Hematopoietic multipotent progenitor cell treated with erythropoietin and hydrocortisone succinate and interleukin-3 and kit ligand, for 6 days (in vitro differentiated cells): ENCODE measurements around the gene KDM3B.

ENCODE experiments used
- DNase-seq: peaks from one replicate; pipeline ENCODE4 v3.0.0-alpha.2; 2015

Gene KDM3B

DNA sequence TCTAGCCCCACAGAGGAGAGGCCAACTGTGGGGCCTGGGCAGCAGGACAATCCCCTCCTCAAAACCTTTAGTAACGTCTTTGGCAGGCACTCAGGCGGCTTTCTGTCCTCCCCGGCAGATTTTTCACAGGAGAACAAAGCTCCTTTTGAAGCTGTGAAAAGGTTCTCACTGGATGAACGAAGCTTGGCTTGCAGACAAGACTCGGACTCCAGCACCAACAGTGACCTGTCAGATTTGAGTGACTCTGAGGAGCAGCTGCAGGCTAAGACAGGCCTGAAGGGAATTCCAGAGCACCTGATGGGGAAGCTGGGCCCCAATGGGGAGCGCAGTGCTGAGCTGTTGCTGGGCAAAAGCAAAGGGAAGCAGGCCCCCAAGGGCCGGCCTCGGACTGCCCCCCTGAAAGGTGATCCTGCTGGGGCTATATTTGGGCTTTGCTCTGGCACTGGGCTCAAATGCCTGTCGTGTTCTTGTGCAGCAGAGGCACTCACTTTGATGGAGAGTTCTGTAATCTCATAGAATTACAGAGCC is 39.4 kb downstream of the KDM3B start:
- DNase-seq: no peak

DNA sequence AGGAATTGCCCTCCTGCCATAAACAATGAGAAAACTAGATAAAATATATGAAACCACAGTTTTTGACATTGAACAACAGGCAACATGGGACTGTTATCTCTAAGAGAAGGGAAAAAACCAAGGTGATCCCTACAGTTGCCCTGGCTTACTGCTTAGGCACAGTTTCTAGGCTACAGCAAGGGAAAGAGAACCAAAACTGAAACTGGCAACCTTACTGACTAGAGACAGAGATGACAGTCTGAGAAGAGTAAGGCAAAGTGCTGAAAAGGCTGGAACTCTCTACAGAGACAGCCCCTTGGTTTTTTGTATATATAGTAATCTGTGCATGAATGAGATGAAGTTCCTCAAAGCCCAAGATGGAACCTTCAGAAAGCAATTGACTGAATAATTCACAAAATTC is 50.2 kb downstream of the KDM3B start:
- no peak for DNase-seq

DNA sequence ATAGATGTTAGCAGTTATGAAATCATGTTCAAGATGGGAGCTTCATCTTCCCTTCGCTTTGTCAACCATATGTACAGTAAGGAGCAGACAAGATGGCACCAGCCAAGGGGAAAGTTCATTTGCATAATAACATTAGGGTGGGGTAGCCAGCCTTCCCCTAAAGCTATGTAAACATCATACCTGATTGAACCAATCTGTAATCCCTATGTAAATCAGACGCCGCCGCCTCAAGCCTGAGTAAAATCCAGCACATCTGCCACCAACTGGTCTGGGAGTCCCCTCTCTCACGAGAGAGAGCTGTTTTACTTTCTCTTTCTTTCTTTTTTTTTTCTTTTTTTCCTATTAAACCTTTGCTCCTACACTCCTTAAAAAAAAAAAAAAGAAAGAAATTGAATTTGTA is 55.5 kb downstream of the KDM3B start:
- DNase-seq: no peak

DNA sequence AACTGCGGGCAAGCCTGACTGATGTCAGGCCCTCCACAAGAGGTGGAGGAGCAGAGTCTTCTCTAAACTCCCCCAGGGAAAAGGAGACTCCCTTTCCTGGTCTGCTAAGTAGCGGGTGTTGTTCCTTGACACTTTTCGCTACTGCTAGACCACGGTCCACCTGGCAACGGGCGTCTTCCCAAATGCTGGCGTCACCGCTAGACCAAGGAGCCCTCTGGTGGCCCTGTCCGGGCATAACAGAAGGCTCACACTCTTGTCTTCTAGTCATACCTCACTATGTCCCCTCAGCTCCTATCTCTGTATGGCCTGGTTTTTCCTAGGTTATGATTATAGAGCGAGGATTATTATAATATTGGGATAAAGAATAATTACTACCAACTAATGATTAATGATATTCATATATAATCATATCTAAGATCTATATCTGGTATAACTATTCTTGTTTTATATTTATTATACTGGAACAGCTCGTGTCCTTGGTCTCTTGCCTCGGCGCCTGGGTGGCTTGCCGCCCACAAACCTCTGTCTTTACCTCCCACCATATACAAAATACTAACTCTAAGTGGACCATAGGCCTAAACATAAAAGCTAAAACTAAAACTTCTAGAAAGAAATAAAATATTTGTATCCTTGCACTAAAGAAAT is 58.6 kb downstream of the KDM3B start:
- peak; percentile 52 for DNase-seq

DNA sequence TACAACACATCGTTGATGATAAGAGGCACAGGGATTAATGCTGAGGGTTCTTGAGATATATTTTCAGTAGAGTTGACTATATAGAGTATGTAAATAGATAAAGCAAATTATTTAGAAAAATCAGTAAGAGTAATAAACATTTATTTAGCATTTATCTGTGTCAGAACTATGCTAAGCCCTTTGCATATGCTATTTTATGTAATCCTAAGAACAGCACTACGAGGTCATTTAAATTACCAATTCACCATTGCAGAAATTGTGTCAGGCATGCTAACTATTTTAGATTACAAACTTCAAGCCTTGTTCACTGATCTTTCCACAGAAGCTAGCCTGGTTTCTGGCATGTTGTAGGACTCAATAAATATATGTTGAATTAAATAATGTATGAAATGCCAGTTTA is 66.0 kb downstream of the KDM3B start:
- DNase-seq: no peak

DNA sequence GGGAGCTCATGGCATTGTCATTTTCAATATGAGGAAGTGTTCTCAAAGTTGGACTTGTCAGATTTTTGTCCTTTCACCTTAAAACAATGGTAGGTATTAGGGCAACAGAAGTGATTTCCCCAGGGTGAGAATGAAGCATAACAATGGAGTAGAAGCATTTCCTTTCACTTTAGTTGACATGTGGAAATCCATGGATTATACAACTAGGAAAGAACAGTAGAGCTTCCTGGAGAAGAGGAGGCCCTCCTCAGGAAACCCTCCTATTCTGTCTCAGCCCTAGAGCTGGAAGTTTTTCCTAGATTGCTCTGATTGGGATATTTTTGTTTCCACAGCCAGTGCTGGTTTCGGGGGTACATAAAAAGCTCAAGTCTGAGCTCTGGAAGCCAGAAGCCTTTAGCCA is 72.6 kb downstream of the KDM3B start:
- no peak for DNase-seq

DNA sequence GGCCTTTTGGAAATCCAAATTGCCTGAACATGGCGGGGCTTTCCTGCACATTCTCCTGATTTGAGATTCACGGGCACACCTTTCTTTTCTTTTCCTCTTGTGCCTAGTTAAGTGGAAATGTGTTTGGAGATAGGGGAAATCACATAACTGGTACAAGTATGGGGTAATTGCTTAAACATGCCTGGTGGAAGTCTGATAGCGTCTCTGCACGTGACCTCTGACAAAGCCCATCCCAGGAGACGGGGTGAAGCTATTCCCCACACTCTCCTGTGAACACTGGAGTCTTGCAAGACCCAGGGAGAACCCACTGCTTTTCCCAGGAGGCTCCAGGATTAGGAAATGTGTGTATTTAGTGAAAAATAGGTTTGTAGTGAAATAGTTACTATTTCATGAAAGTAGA is 83.5 kb downstream of the KDM3B start:
- no peak for DNase-seq

DNA sequence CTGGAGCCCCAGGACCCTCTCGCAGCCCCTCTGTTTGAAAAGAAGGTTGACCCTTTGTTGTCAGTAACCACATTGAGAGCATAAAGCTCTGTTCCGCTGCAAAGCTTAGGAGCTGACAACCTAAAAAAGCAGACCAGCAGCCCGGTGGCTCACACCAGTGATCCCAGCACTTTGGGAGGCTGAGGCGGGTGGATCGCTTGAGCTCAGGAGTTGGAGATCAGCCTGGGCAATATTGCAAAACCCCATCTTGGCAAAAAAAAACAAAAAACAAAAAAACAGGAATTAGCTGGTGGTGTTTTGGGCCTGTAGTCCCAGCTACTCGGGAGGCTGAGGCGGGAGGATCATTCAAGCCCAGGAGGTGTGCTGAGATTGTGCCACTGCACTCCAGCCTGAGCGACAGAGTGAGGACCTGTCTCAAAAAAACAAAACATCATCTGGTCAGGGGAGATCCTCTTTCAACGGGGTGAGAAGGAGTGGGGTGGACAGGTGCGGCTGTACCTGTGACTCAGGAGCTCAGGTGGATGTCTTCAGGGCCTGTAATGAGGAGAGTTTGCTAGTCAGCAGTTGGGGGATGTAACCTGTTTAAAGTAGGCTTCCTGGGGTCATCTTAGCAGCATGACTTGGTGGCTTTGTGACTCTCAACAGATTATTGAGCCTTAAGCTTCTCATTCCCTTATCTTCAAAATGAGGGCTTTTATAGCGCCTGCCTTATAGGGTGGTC is 85.7 kb downstream of the KDM3B start:
- DNase-seq: no peak

DNA sequence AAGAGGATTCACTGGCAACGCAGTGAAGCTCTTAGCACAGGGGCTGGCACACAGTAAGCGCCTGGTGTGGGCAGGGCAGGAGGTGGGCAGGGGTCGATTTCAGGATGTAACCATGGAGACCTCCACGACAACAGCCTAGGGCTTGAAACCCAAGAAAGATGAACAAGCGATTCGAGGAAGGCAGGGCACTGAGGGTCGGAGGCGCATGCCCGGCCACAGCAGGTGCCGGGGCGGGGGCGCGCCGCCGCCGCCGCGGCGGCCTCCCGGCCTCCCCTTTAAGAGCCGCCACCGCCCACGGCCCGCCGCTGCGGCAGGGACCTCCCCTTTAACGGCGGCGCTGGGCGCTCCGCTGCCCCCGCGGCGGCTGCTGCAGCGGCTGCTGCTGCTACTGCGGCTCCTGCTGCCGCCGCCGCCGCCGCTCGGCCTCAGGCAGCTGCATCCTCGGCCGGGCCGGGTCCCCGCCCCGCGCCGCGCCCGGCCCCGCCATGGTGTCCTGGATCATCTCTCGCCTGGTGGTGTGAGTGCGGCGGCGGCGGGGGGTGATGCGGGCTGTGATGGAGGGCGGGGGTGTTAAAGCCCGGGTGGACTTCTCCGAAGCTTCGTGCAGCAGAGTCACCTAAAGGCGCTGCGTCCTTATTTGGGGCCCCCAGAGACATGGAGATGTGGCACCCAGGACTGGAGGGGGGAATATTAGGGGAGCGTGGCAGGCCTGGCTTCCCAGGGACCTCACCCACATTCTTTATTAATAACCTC is 86.4 kb downstream of the KDM3B start, which contains the start of gene REEP2:
Gene REEP2, plus strand, starts transcription at position 334 of the 753 bp plus-strand sequence. Its CDS starts 152 bp downstream, at position 486.
- peak; percentile 65 for DNase-seq

DNA sequence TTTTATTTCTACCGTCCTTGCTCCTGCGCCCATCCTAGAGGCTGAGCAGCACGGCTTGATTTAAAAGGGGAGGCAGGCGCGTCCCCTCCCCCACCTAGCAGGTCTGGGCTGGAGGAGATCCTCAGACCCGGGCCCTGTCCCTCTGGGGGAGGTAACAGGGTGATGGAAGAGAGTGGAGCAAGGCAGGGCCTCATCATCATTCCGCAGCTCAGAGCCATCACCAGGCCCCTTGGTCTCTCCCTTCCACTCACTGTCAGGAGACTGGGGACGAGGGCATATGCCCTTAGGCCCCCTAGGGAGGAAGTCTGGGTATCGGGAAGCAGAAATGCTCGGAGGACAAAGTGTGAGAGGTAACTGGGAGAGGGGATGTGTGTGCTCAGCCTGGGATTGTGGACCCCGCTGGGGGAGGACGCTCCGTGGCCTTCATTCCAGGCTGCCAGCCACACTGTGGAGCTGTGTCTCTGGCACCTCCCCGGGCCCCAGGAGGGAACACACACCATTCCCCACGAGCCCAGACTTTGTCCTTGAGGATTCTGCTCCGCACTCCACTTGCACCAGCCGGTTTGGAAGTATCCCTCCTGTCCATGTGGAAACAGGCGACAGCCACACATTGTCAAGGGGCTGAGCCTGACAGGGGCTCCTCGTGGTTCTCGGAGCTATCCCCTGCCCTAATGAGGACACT is 87.1 kb downstream of the KDM3B start:
- DNase-seq: no peak

DNA sequence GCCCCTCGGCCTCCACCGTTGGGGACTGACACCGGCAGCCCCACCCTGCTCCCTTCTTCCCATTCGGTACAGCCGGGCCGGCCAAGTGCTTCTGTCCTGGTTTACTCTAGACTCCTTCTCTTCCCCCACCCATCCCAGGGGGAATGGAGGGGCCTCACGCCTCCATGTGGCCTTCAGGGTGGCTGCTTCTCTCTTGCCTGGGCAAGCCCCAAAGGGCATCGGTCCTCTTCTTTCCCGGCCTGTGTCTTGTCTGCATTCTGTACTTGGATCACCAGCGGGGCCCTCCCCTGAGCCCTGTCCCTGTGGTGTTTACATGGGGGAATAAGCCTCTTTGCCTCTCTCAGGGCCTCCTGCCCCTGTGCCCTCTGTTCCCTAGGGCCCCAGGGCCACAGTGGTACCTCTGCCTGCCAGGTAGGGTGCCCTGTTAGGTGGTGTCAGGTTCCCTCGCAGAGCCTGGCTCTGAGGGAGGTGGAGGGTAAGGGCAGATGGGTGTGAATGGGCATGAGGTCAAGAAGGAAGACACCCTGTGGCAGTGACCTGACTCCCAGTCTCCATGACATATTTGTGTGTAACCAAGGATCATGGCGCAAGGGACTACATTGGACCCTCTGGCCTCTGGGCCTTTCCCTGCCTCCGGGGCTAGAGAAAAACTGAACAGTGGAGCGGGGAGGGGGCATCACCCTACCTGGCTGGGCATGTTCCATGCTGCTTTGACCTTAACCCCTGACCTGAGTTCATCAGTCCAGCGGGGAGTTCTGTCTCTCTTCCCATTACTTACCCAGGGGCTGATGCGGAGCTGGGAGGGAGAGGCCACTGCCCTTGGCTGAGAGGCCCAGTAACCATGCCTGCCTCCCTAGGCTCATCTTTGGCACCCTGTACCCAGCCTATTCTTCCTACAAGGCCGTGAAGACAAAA is 87.9 kb downstream of the KDM3B start:
- DNase-seq: no peak

DNA sequence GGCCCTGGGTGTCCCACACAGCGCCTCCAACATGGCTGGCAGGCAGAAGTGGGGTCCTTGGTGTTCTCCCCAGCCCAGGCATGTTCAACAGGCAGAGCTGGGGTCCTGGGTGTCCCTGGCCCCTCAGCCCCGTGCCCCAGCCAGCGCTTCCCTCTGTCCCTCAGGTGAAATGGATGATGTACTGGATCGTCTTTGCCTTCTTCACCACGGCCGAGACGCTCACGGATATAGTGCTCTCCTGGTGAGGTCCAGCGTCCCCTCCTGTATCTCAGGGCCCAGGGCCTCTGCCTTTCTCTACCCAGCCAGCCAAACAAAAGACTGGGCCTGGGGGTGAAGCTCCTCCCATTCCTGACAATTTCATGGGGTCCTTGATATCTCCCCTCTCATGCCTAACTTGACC is 88.7 kb downstream of the KDM3B start:
- no peak for DNase-seq

DNA sequence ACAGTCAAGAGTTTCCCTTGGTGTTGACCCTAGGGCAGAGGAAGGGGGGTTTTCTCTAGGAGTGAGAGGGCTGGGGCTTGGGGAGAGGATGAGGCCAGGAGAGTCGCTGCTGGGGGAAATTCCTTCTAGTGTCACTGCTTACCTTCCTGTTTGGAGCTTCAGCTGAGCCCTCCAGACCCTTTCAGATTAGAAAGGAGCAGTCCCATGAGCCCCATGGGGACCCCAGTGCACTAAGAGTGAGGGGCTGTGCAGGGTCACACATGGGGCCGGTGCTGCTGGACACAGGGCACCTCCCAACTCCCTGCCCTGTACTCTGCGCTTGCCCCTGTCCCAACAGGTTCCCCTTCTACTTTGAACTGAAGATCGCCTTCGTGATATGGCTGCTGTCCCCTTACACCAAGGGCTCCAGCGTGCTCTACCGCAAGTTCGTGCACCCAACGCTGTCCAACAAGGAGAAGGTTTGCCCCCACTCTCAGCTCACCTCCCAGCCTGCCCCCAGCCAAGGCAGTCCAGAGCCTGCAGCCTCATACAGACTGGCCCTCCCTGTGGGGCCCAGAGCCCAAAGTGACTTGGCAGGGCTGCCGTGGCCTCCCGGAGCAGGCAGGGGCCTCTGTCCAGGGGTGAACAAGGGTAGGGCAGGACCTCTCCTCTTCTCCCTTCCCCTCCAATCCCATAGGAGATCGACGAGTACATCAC is 91.7 kb downstream of the KDM3B start:
- no peak for DNase-seq

DNA sequence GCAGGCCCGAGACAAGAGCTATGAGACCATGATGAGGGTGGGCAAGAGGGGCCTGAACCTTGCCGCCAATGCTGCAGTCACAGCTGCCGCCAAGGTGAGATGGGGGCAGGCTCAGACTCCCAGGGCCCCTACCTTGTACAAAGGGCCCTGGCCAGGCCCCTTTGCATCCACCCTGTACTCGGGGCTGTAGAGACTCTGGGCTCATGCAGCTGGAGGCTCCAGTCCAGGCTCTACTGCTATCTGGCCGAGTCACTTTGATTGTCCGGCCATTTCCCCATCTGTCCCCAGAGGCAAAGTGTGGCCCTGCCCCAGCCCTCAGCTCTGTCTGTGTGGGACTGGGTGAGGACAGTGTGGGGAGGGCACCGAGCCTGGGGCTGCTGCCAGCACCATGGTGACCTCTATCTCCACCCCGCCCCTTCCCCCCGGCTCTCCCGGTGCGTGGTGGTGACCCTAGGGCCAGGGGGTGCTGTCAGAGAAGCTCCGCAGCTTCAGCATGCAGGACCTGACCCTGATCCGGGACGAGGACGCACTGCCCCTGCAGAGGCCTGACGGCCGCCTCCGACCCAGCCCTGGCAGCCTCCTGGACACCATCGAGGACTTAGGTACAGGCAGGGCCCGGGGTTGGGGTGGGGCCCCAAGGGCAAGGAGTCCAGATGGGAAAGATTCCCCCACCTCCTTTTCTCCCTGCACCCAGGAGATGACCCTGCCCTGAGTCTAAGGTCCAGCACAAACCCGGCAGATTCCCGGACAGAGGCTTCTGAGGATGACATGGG is 92.5 kb downstream of the KDM3B start:
- no peak for DNase-seq

DNA sequence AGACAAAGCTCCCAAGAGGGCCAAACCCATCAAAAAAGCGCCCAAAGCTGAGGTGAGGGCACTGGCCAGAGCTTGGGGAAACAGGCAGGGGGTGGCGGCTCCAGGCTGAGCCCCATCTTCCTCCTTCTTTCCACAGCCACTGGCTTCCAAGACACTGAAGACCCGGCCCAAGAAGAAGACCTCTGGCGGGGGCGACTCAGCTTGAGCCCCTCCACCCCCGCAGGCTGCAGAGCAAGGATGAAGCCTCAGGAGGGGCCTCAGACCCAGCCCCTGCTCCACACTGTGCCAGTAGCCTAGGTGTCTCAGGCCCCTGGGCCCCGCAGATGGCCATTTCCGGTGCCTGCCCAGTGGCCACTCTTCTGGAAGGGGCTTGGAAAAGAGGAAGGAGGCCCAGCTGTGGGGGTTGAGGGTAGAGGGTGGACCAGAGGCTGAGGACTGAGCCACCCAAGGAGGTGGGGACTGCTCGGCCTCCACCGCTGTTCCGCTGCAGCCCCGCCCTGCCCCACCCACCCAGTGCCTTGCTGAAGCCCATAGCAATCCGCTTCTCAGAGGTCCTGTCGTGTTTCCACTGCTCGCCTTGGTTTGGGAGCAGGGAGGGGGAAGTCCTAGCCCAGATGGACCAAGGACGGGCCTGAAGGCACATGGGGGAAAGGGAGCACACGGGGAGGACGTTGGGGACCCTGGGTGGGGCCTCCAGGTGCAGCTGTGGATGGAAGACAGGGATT is 93.2 kb downstream of the KDM3B start:
- DNase-seq: peak; percentile 44

DNA sequence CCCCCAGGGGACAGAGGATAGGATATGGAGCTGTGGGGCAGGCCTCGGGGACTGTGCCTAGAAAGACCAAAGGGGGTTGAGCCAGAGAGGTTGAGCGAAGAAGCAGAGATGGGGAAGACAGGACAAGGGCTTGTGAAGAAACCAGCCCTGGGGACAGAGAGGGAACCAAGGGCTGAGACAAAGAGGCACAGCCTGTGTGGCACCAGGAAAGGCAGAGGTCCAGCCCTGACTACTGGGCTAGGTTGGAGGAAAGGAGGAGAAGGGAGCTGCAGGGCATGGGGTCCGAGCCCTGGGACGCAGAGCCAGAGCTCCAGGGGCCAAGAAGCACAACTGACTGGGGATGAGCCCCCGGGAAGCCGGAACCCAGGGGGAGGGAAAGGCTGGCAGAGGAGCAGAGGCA is 95.6 kb downstream of the KDM3B start:
- DNase-seq: no peak

DNA sequence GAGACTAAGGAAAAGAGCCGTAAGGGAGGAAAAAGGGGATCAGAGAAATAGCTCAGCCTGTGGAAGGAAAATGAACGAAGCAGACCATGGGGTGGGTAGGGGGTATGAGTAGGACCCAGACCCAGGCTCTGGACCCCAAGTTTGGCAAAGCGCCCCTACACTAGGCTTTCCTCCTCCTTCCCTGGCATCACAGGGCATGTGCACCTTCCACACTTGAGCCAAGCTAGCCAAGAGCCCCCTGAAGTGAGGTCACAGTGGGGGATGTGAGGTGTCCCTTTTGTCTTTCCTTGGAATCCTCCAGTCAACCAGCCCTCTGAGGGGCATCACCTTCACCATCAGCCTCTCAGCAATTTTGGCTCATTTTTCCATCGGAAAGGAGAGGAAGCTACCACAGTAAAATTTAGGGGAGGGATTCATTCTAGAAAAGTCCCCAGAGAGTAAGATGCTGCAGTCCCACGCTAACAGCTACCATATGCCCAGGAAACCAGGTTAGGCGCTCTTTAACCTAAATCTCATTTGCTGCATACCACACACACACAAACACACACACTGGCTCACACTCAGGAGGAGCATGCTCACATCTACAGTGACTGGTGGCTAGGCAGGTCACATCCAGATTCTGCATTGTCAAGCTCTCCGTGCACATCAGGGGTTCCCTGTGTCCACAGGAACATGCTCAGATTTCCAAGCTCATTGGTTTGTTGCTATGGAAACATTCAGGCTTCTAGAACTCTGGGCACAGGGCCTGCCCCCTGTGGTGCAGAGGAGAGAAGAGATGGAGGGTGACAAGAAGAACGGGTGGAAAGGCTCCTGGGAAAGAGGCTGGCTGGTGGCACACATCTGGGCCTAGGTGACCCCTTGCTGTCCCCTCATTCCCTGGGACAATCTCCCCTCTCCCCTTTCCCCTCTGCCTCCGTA is 96.3 kb downstream of the KDM3B start:
- no peak for DNase-seq

DNA sequence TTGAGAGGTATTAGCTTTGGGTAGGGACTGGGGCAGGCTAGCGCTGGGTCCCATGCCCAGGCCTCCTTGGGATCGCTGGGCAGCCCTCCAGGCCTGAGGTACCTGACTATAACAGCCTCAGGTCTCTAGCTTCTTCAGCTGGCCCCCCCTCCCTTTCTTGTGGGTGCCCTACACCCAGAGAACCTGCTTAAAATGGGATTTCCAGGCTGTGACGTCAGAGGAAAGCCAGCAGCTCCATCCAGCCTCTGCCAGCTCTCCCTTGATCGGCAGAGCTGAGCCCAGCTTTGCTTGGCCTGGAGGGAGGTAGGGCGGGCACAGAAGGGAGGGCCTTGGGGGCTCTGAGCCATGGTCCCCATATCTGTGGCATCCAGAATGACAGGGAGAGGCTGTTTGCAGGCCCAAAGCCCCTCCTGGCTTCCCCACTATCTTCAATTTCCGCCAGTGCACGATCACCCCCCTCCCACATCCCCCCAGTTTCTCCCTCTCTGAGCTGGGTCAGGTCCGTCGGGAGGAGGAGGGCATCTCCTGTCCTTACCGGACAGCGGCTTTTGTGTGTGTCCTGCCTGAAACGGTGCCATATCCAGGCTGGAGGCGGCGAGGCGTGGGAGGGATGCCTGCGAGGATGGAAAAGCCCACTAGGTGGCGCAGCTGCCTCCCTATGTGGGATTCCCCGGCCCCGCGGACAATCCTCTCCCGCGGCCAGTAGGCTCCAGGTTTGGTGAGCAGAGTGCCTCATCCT is 97.2 kb downstream of the KDM3B start:
- peak; percentile 94 for DNase-seq
